GM19099 (cell line): Measurements from ENCODE around the gene CTU1.

Experiments
- POLR2A ChIP-seq: IDR thresholded peaks from 3 replicates; pipeline ENCODE4 v1.6.1; 2011; ENCODE audit warnings: low read depth; ENCODE audit not compliant: insufficient read length; ENCODE audit errors: extremely low read depth

CTU1 gene

DNA sequence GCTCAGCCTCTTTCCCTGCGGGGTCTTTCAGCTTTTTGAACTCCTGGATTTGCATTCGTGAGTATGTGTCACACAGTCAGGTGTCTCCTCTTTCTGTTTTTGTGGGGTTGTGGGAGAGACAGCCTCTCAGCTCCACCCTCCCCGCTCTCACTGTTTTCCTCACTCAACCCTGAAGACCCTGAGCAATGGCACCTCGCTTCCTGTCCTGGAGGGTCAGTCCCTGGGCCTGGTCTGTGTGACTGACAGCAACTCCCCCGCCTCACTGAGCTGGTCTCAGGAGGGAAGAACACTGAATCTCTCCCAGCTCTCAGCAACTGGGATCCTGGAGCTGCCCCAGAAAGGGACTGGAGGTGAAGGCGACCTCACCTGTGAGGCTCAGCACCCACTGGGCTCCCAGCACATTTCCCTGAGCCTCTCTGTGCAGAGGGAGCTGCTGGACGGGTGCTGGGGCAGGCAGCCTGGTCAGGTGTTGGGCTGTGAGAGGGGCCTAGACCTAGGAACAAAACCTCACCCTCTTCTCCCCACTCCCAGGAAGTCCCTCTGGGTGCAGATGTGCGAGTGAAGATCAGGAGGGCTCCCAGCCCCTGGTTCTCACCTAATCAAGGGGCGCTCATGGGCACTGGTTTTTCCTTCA is 29.7 kb upstream of the CTU1 start:
- TF ChIP-seq POLR2A = no peak

GRCh38 chr19:51136851-51137551 is 28.8 kb upstream of the CTU1 start:
- no peak for TF ChIP-seq POLR2A

DNA sequence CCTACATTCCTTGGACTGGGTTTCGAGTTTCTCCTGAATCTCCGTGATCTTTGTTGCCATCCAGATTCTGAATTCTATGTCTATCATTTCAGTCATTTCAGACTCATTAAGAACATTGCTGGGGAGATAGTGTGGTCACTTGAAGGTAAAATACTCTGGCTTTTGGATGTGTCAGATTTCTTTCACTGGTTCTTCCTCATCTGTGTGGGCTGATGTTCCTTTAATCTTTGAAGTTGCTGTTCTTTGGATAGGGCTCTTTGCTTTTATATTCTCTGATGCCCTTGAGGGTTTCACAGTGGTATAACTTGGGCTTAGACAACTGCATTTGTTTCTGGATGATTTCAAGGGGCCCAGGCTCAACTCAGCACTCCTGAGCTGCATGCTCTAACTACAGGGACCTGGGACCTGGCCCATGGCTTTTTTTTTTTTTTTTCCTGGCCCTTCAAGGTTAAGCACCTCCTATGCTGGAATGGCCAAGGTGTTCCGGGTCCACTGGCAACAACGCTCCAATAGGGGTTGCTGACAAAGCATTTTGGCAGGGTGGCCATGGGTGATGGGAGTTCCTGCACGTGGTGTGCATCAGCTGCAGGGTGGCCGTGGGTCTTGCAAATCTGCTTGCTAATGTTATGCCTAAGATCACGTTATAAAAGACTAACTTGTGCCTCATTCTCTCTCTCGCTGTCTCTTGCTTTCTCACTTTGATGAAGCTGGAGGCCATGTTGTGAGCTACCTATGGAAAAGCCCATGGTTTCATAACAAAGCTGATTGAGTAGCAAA is 28.0 kb upstream of the CTU1 start:
- no peak for TF ChIP-seq POLR2A

DNA sequence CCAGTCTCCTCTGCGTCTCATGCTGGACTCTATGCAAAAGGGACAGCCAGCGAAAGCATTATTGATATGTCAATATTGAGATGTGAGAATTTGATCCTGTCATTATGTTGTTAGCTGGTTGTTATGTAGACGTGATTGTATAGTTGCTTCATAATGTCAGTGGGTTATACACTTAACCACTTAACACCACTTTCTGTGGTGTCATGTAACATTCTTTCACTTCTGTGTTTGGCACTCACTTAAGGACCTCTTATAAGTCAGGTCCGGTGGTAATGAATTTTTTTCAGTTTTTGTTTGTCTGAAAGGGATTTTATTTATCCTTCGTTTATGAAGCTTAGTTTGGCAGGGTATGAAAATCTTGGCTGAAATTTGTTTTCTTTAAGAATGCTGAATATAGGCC is 26.8 kb upstream of the CTU1 start:
- TF ChIP-seq POLR2A = no peak

- TF ChIP-seq POLR2A = no peak
Measured at GRCh38 chr19:51131780-51132680, 23.8 kb upstream of the CTU1 start.

DNA sequence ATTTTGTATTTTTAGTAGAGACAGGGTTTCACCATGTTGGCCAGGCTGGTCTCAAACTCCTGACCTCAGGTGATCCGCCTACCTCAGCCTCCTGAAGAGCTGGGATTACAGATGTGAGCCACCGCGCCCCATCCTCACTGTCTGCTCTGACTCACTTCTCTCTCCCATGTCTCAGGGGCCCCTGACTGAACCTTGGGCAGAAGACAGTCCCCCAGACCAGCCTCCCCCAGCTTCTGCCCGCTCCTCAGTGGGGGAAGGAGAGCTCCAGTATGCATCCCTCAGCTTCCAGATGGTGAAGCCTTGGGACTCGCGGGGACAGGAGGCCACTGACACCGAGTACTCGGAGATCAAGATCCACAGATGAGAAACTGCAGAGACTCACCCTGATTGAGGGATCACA is 21.5 kb upstream of the CTU1 start:
- no peak for TF ChIP-seq POLR2A

DNA sequence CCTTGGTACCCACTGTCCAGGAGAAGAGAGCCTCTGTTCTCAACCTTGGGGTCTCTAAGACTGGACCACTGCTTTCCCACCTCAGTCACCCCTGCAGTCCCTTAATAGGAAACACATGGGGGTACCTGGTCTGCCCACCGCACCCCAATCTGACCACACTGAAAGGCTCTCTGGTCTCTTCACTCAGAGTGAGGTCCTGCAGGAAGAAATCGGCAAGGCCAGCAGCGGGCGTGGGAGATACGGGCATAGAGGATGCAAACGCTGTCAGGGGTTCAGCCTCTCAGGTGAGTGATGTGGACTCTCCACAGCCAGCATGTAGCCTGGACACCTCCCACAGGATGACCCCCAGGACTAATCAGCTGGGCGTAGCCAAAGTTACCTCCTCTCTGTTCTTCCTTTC is 20.0 kb upstream of the CTU1 start:
- no peak for TF ChIP-seq POLR2A

- no peak for TF ChIP-seq POLR2A
Measured at GRCh38 chr19:51127755-51128154, 19.5 kb upstream of the CTU1 start.

DNA sequence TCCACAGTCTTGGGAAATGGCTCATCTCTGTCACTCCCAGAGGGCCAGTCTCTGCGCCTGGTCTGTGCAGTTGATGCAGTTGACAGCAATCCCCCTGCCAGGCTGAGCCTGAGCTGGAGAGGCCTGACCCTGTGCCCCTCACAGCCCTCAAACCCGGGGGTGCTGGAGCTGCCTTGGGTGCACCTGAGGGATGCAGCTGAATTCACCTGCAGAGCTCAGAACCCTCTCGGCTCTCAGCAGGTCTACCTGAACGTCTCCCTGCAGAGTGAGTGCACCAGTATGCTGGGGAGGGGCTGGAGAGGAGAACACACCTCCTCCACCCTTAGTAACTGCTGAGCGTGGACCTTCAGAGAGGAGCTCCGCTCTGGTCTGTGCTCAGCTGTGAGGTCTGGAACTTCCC is 18.8 kb upstream of the CTU1 start:
- TF ChIP-seq POLR2A = no peak

DNA sequence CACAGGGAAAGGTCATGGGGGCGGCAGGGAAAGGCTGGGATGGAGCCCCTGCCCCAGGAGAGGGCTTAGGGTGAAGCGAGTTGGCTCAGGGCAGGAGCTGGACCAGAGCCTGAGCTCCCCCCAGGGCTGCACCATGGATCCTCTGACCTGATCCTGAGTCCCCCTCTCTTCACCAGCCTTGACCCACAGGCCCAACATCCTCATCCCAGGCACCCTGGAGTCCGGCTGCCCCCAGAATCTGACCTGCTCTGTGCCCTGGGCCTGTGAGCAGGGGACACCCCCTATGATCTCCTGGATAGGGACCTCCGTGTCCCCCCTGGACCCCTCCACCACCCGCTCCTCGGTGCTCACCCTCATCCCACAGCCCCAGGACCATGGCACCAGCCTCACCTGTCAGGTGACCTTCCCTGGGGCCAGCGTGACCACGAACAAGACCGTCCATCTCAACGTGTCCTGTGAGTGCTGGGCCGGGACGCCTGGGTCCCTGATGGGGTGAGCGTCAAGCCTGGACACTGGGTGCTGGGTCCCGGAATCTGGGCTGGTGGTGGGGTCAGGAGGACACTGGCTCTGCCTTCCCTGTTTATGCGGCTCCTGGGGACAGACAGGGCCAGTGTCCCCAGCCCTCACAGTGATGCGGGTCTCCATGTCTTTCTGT is 17.3 kb upstream of the CTU1 start:
- TF ChIP-seq POLR2A = no peak

GRCh38 chr19:51124729-51125128 is 16.5 kb upstream of the CTU1 start, which contains the start of gene SIGLEC9:
TSS of gene SIGLEC9 (plus strand) at chr19:51124906. CDS start at chr19:51124975, 69 bp downstream.
- no peak for TF ChIP-seq POLR2A

GRCh38 chr19:51124216-51124615 is 16.0 kb upstream of the CTU1 start:
- TF ChIP-seq POLR2A = no peak

- no peak for TF ChIP-seq POLR2A
Measured at GRCh38 chr19:51123802-51124201, 15.6 kb upstream of the CTU1 start.

- no peak for TF ChIP-seq POLR2A
Measured at GRCh38 chr19:51123381-51123800, 15.2 kb upstream of the CTU1 start.

- TF ChIP-seq POLR2A = no peak
Measured at GRCh38 chr19:51122112-51122981, 14.1 kb upstream of the CTU1 start.
